Activated CD4-positive, CD25-positive, alpha-beta regulatory T cell (primary cell): ENCODE results near the gene TIGD2.

Experiments used
- DNase-seq, 4 experiments: peaks; one replicate each; lab custom pipeline; 2025; lab: John Stamatoyannopoulos, UW

TIGD2 gene

GRCh38 chr4:89162987-89163386, 51.7 kb downstream of the TIGD2 start:
- no peak for DNase-seq

GRCh38 chr4:89164400-89164799, 53.1 kb downstream of the TIGD2 start:
- DNase-seq, result no peak
